B cell (primary cell): Measurements from ENCODE around the gene MEF2C. TPM values are rescaled to one million over a fixed set of nuclear protein-coding genes. Genes with fewer than 3 reads are reported as not detected.

Experiments
- ATAC-seq: fragments of 200-7000 bp; cut with Tn5 transposase; one replicate; pipeline ENCODE4 v1.10.0; 2021; ENCODE audit warnings: low read depth, mild to moderate bottlenecking, moderate number of reproducible peaks, moderate library complexity
- CTCF ChIA-PET: fragments of 350-600 bp; sonication (Branson Sonifier 250); formaldehyde crosslinking; loops from one replicate; lab custom pipeline; 2021; ENCODE audit warnings: antibody characterized with exemption, inconsistent platforms; lab: Charles Lee
- POLR2A ChIA-PET: fragments of 350-600 bp; sonication (Branson Sonifier 250); formaldehyde crosslinking; loops from one replicate; lab custom pipeline; 2021; ENCODE audit warnings: antibody characterized with exemption; lab: Charles Lee
- DNase-seq: peaks from one replicate; pipeline ENCODE4 v3.0.0; 2013
- H2AFZ ChIP-seq: 2 replicates; pipeline ENCODE4 v1.6.1; 2012; ENCODE audit warnings: mild to moderate bottlenecking, low read depth, low read length; ENCODE audit not compliant: insufficient read depth, poor library complexity, severe bottlenecking
- H3K27ac ChIP-seq, 2 donors: 1 replicate in 1 of 2; 2 replicates in 1 of 2; pipeline ENCODE4 v1.5.1; 2012 to 2013; ENCODE audit warnings: low read length in 2 of 2, mild to moderate bottlenecking in 2 of 2, moderate library complexity in 1 of 2
- H3K27me3 ChIP-seq, 4 experiments: fragments of 200-600 bp in 1 of 4; sonication (generic) in 1 of 4; replicated peaks in 1 of 4; 1 replicate in 2 of 4; 2 replicates in 2 of 4; pipeline versions ENCODE4 v1.6.1 to v1.7.0; 2013 to 2016; ENCODE audit warnings: low read length in 3 of 4, mild to moderate bottlenecking in 2 of 4, mixed read lengths in 1 of 4, moderate library complexity in 1 of 4; ENCODE audit not compliant: insufficient read depth in 4 of 4, control insufficient read depth in 3 of 4; ENCODE audit errors: control extremely low read depth in 1 of 4
- H3K36me3 ChIP-seq, 2 experiments: replicated peaks in 1 of 2; 1 replicate in 1 of 2; 2 replicates in 1 of 2; pipeline versions ENCODE4 v1.6.1 to v1.7.1; 2013; ENCODE audit warnings: low read length in 1 of 2; ENCODE audit not compliant: insufficient read depth in 2 of 2, control insufficient read depth in 1 of 2; ENCODE audit errors: control extremely low read depth in 1 of 2, extremely low read depth in 1 of 2
- H3K4me1 ChIP-seq, 2 donors: fragments of 200-600 bp in 1 of 2; sonication (generic) in 1 of 2; 1 replicate in 1 of 2; 2 replicates in 1 of 2; pipeline versions ENCODE4 v1.5.1 to v1.6.1; 2013 to 2017; ENCODE audit warnings: low read length in 2 of 2; ENCODE audit not compliant: control insufficient read depth in 2 of 2, insufficient read depth in 2 of 2
- H3K4me2 ChIP-seq: replicated peaks from 2 replicates; pipeline ENCODE3; 2012; ENCODE audit warnings: mild to moderate bottlenecking, low read depth, low read length; ENCODE audit not compliant: poor library complexity, severe bottlenecking
- H3K4me3 ChIP-seq, 5 experiments: fragments of 200-600 bp in 1 of 5; sonication (generic) in 1 of 5; 1 replicate in 3 of 5; 2 replicates in 2 of 5; pipeline versions ENCODE4 v1.5.1 to v1.7.0; 2011 to 2016; ENCODE audit warnings: low read length in 4 of 5, mild to moderate bottlenecking in 4 of 5, low read depth in 2 of 5, control low read depth in 1 of 5, moderate library complexity in 1 of 5; ENCODE audit not compliant: insufficient read depth in 1 of 5; ENCODE audit errors: control extremely low read depth in 1 of 5, extremely low read depth in 1 of 5
- H3K79me2 ChIP-seq: fragments of 200-600 bp; sonication (generic); one replicate; pipeline ENCODE4 v1.6.0; 2016; ENCODE audit warnings: low read length; ENCODE audit not compliant: control insufficient read depth, insufficient read depth
- H3K9ac ChIP-seq: fragments of 200-600 bp; sonication (generic); 2 replicates; pipeline ENCODE4 v1.6.1; 2017; ENCODE audit warnings: mild to moderate bottlenecking, low read length, moderate library complexity
- H3K9me3 ChIP-seq, 3 donors: one replicate each; pipeline versions ENCODE4 v1.6.1 to v1.7.1; 2013; ENCODE audit warnings: low read length in 2 of 3; ENCODE audit not compliant: control insufficient read depth in 2 of 3, insufficient read depth in 1 of 3; ENCODE audit errors: control extremely low read depth in 1 of 3
- H4K20me1 ChIP-seq: 2 replicates; pipeline ENCODE4 v1.6.0; 2012; ENCODE audit warnings: mild to moderate bottlenecking, low read length; ENCODE audit not compliant: insufficient read depth, control insufficient read depth, poor library complexity, severe bottlenecking
- H3K27ac Mint-ChIP-seq: one replicate; pipeline ENCODE4 v1.8.0; 2021; ENCODE audit warnings: mixed read lengths
- H3K27me3 Mint-ChIP-seq: one replicate; pipeline ENCODE4 v1.8.0; 2021; ENCODE audit warnings: mixed read lengths
- H3K4me1 Mint-ChIP-seq: one replicate; pipeline ENCODE4 v1.8.0; 2021; ENCODE audit warnings: mixed read lengths
- H3K4me3 Mint-ChIP-seq: one replicate; pipeline ENCODE4 v1.8.0; 2021; ENCODE audit warnings: mixed read lengths
- H3K9me3 Mint-ChIP-seq: one replicate; pipeline ENCODE4 v1.8.0; 2022; ENCODE audit warnings: mixed read lengths; ENCODE audit not compliant: insufficient read depth
- CTCF ChIP-seq: fragments of 200-600 bp; IDR thresholded peaks from one replicate; pipeline ENCODE4 v1.8.0; 2022; ENCODE audit warnings: antibody characterized with exemption, mild to moderate bottlenecking
- EZH2 ChIP-seq: IDR thresholded peaks from 2 replicates; pipeline ENCODE4 v1.6.1; 2012; ENCODE audit warnings: borderline replicate concordance, low read depth, mild to moderate bottlenecking, moderate library complexity, low read length; ENCODE audit not compliant: insufficient read depth, poor library complexity, severe bottlenecking
- WGBS: methylation state at CpG from one replicate; pipeline ENCODE4 v1.1.5; 2013; ENCODE audit warnings: missing lambda C conversion rate; ENCODE audit not compliant: insufficient coverage; 5-methylcytosine and 5-hydroxymethylcytosine counted together
- intact Hi-C: fragments of 100-400 bp; cut with micrococcal nuclease; formaldehyde crosslinking; loops from one replicate; pipeline ENCODE4 v1.10.0; 2022
- polyA plus RNA-seq: library from polyadenylated mRNA; depleted of rRNA; stranded (reverse); fragments of >200 nt; gene quantifications from 2 replicates; pipeline ENCODE4 v1.2.3, GENCODE V29; 2012
- total RNA-seq, 2 donors: library from RNA; stranded (reverse); fragments of 120-200 nt in 1 of 2; gene quantifications; 1 replicate in 1 of 2; 2 replicates in 1 of 2; pipeline versions ENCODE4 v1.2.3 to v1.2.4, GENCODE V29; 2013 to 2022

MEF2C gene
- total and polyA plus RNA-seq, 2 donors (not counting 1 experiment from before 2014, with no cell fraction given): 97.4 to 354 TPM

DNA sequence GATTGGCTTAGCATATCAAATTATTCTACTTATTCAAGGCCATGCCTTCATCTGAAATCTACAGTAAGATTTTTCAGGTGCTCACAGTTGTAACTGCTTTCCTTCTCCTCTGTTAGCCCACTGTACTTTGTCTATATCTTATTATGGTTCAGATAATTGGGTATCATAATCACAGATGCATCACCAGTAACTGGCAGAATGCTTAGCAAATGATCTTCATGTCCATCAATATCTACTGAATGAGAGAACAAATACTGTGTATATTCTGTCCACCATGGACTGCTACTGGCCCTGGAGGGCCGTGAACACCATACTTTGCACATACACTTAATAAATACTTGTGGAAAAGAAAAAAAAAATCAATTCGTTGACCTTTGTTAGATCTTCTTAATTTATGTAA is 96.2 kb downstream of the MEF2C start:
- Histone ChIP-seq H3K4me2 (no peak overlapping the region), H3K9ac (no peak overlapping the region), H3K36me3 (peaks cover 9 to 35% of the 10 kb centered on the region in 2 experiments), H4K20me1 (no peaks in the 10 kb centered on the region), H3K4me3 (no peak overlapping the region), H3K79me2 (peaks cover 68% of the 10 kb centered on the region), H2AFZ (no peak overlapping the region), H3K27me3 (no peaks in the 10 kb centered on the region), H3K27ac (peak overlapping the region in 1 of 2 donors; percentile 84), H3K4me1 (peaks cover 14 to 21% of the 10 kb centered on the region in 2 donors), H3K9me3 (no peaks in the 10 kb centered on the region)
- no CpG with 5 or more reads among the region's 2 CpGs for WGBS
- Mint-ChIP-seq H3K9me3 (no peaks in the 10 kb centered on the region), H3K27me3 (no peaks in the 10 kb centered on the region), H3K4me1 (peaks cover 57% of the 10 kb centered on the region), H3K27ac (peak overlapping the region; percentile 78), H3K4me3 (peak overlapping the region; percentile 21)
- ChIA-PET CTCF (interaction anchor here (0.7 kb wide), 1 partner anchor 61 kb away, joined by 3 read pairs; no protein-coding TSS in a partner anchor), POLR2A (no interaction called here)
- TF ChIP-seq CTCF (no peak), EZH2 (no peak)
- no peak for ATAC-seq
- no peak for DNase-seq
- intact Hi-C loops: no loop called here

DNA sequence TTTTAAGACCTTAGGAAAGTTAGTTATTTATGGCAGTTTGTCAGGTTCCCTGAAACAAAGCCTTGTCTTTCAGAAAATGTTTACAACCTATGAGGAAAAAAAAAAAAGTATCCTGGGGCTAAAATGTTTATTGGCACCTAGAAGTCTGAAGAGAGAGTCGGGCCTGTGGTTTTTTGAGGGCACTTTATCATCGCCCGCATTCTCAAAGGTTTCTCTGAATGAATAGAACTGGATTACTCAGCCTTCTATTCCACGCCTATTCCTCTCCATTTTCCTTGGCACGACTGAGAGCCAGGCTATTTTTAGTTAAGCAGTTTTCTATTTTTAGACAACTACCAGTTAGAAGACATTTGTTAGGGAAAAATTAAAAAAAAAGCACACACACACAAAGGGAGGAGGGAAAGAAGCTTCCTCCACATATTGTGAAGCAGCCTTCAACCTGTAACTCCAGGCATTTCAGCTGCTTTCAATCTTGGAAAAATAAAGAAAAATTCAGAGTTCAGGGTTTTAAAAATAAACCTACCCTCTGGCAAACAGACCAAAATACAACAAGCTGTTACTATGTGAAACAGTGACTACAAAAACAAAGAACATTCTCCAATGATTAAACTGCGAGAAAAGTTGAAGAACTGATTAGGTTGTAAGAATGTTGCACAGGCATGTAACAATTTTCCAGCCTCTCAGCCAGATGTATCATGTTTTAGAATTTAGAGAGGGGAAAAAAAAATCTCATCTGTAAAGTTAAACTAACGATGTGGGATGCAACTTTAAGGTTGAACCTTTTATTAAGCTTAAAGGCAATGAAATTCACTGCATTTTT is 97.0 kb downstream of the MEF2C start:
- Histone ChIP-seq H3K4me2 (peak overlapping the region; percentile 35), H3K9me3 (no peaks in the 10 kb centered on the region), H3K4me3 (no peak overlapping the region), H4K20me1 (no peaks in the 10 kb centered on the region), H3K4me1 (peaks cover 14 to 21% of the 10 kb centered on the region in 2 donors), H3K27ac (peak overlapping the region; percentile 43 to 84), H3K27me3 (no peaks in the 10 kb centered on the region), H3K79me2 (peaks cover 75% of the 10 kb centered on the region), H3K9ac (peak overlapping the region; percentile 22), H3K36me3 (peaks cover 9 to 34% of the 10 kb centered on the region in 2 experiments), H2AFZ (peak overlapping the region; percentile 35)
- intact Hi-C loops: loop anchor here (2.0 kb wide), 1 partner anchor 51 kb away; no protein-coding TSS in a partner anchor
- ChIA-PET POLR2A (no interaction called here), CTCF (interaction anchor here (0.7 to 1.5 kb wide), 2 partner anchors 54 to 57 kb away, joined by 3 to 4 read pairs; no protein-coding TSS in a partner anchor)
- peak overlapping the region; percentile 84 for H3K27ac Mint-ChIP-seq
- H3K9me3 Mint-ChIP-seq: no peaks in the 10 kb centered on the region
- no CpG with 5 or more reads among the region's 7 CpGs for WGBS
- peaks cover 58% of the 10 kb centered on the region for H3K4me1 Mint-ChIP-seq
- H3K4me3 Mint-ChIP-seq: peak overlapping the region; percentile 78
- TF ChIP-seq EZH2 (no peak), CTCF (no peak)
- ATAC-seq (no peak), DNase-seq (no peak)
- no peaks in the 10 kb centered on the region for H3K27me3 Mint-ChIP-seq
